Neutrophil (primary cell): Measurements from ENCODE around the gene RASGEF1B.

Experiments
- H3K27ac ChIP-seq: fragments of 200-600 bp; sonication (generic); 2 replicates; pipeline ENCODE4 v1.5.1; 2016; ENCODE audit warnings: mild to moderate bottlenecking, moderate library complexity
- H3K27me3 ChIP-seq: fragments of 200-600 bp; sonication (generic); 2 replicates; pipeline ENCODE4 v1.6.0; 2016; ENCODE audit warnings: mild to moderate bottlenecking
- H3K36me3 ChIP-seq: fragments of 200-600 bp; sonication (generic); 2 replicates; pipeline ENCODE4 v1.5.1; 2017
- H3K4me1 ChIP-seq, 2 experiments: fragments of 200-600 bp in 1 of 2; sonication (generic) in 1 of 2; 1 replicate in 1 of 2; 2 replicates in 1 of 2; pipeline versions ENCODE4 v1.5.1 to v1.6.1; 2013 to 2016; ENCODE audit warnings: low read depth in 1 of 2, low read length in 1 of 2, mild to moderate bottlenecking in 1 of 2, moderate library complexity in 1 of 2; ENCODE audit not compliant: control insufficient read depth in 1 of 2, insufficient read depth in 1 of 2
- H3K4me3 ChIP-seq, 2 experiments: fragments of 200-600 bp in 1 of 2; sonication (generic) in 1 of 2; 1 replicate in 1 of 2; 2 replicates in 1 of 2; pipeline ENCODE4 v1.5.1; 2013 to 2016; ENCODE audit warnings: low read depth in 1 of 2, low read length in 1 of 2, mild to moderate bottlenecking in 1 of 2, moderate library complexity in 1 of 2
- H3K9me3 ChIP-seq: fragments of 200-600 bp; sonication (generic); 2 replicates; pipeline ENCODE4 v1.5.1; 2016
- TF ChIP-seq, protein P1 (sequence below): fragments of 200-600 bp; sonication (generic); IDR thresholded peaks from 2 replicates; pipeline ENCODE4 v1.5.1; 2016; ENCODE audit warnings: antibody characterized with exemption

RASGEF1B gene

GRCh38 chr4:81445196-81445595, 26.5 kb downstream of the RASGEF1B start:
- H3K27ac ChIP-seq, result no peak overlapping the region
- TF ChIP-seq, protein P1, sequence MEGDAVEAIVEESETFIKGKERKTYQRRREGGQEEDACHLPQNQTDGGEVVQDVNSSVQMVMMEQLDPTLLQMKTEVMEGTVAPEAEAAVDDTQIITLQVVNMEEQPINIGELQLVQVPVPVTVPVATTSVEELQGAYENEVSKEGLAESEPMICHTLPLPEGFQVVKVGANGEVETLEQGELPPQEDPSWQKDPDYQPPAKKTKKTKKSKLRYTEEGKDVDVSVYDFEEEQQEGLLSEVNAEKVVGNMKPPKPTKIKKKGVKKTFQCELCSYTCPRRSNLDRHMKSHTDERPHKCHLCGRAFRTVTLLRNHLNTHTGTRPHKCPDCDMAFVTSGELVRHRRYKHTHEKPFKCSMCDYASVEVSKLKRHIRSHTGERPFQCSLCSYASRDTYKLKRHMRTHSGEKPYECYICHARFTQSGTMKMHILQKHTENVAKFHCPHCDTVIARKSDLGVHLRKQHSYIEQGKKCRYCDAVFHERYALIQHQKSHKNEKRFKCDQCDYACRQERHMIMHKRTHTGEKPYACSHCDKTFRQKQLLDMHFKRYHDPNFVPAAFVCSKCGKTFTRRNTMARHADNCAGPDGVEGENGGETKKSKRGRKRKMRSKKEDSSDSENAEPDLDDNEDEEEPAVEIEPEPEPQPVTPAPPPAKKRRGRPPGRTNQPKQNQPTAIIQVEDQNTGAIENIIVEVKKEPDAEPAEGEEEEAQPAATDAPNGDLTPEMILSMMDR, result no peak
- no peaks in the 10 kb centered on the region for H3K4me1 ChIP-seq
- H3K36me3 ChIP-seq, result no peaks in the 10 kb centered on the region
- no peaks in the 10 kb centered on the region for H3K27me3 ChIP-seq
- H3K4me3 ChIP-seq, result no peak overlapping the region
- no peaks in the 10 kb centered on the region for H3K9me3 ChIP-seq

DNA sequence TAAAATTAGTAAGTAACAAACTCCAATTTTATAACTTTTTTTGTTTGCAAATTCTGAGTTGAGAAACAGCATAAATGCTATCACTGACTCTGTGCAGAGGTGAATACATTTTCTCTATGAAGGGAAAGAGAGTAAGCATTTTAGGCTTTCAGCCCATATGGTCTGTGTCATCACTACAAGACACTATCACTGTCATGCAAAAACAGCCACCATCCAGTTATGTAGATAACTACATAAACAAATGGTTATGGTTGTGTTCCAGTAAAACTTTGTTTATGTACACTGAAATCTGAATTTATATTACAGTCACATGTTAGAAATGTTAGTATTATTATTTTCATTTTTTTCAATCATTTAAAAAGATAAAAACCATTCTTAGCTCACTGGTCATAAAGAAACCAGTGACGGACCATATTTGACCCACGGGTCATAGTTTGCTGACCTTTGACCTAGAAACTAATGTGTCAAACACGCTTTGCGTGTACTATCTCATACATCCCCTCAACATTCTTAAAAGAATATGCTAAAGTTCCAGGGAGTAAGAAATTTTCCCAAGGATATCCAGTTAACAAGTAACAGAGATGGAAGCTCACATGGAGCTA, 29.1 kb downstream of the RASGEF1B start:
- no peaks in the 10 kb centered on the region for H3K4me1 ChIP-seq
- no peaks in the 10 kb centered on the region for H3K27me3 ChIP-seq
- H3K36me3 ChIP-seq, result no peaks in the 10 kb centered on the region
- H3K4me3 ChIP-seq, result no peak overlapping the region
- no peaks in the 10 kb centered on the region for H3K9me3 ChIP-seq
- H3K27ac ChIP-seq, result no peak overlapping the region
- TF ChIP-seq, protein P1, result no peak

GRCh38 chr4:81440949-81441348, 30.8 kb downstream of the RASGEF1B start:
- TF ChIP-seq, protein P1, result no peak
- Histone ChIP-seq H3K36me3 (no peaks in the 10 kb centered on the region), H3K27me3 (no peaks in the 10 kb centered on the region), H3K4me1 (no peaks in the 10 kb centered on the region), H3K27ac (no peak overlapping the region), H3K9me3 (no peaks in the 10 kb centered on the region), H3K4me3 (no peak overlapping the region)

DNA sequence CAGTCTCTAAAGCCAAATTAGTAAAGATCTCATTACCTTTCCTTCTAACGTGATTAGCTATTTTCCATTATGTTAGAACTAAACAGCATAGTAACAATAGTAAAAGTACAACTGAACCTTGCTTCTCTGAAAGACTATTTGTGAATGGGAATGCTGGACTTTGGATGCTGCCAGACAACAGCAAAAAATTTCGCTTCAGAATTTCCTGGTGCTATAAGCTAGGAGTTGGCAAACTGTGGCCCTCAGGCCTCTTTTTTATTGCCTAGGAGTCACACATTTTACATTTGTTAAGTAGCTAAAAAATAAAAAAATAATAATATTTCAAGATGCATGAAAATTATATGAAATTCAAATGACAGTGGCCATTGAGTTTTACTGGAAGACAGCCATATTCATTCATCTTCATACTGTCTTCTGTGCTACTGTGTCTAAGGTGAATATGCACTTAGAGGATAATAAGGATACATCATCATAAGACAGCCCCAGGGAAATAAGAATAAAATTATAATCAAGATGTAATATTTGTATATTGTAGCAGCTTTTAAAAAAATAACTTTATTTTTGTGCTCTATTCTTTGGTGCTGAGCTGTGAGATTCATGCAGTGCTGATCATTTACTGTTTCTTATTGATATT, 34.6 kb downstream of the RASGEF1B start:
- Histone ChIP-seq H3K27ac (no peak overlapping the region), H3K36me3 (no peaks in the 10 kb centered on the region), H3K4me3 (no peak overlapping the region), H3K9me3 (no peaks in the 10 kb centered on the region), H3K4me1 (no peaks in the 10 kb centered on the region), H3K27me3 (no peaks in the 10 kb centered on the region)
- TF ChIP-seq, protein P1, result no peak

DNA sequence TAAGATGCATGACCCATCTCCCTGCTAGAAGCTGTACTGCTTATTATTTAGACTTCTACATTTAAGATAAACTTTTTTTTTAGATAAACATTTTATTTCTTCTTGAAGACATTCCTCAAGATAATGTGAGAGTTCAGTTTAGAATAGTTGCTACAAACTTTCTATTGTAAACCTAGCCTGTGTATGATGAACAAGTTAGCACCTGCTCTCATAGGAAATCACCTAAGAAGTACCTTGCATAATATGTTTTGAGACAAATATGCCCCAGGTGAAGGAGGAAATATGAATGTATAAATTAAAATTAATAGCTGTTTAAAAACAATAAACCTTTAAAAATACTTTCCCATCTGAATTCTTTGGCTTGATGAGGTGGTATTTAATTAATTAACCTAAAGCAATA, 35.6 kb downstream of the RASGEF1B start:
- TF ChIP-seq, protein P1, result no peak
- no peaks in the 10 kb centered on the region for H3K36me3 ChIP-seq
- no peaks in the 10 kb centered on the region for H3K9me3 ChIP-seq
- H3K4me3 ChIP-seq, result no peak overlapping the region
- H3K27ac ChIP-seq, result no peak overlapping the region
- H3K4me1 ChIP-seq, result no peaks in the 10 kb centered on the region
- no peaks in the 10 kb centered on the region for H3K27me3 ChIP-seq
